Muscle layer of duodenum (tissue), 2 donors: ENCODE data around the gene ALDH1B1.
A peak's percentile ranks its signal among the peaks of the same experiment; 100 is the strongest.

Experiments used
- H3K27ac ChIP-seq: one replicate; pipeline ENCODE4 v1.7.0; 2013; ENCODE audit warnings: mild to moderate bottlenecking, low read length
- H3K27me3 ChIP-seq: one replicate; pipeline ENCODE4 v1.7.0; 2013; ENCODE audit warnings: low read depth, mild to moderate bottlenecking, control low read depth, low read length
- H3K36me3 ChIP-seq, 2 donors: one replicate each; pipeline ENCODE4 v1.7.0; 2013; ENCODE audit warnings: low read length in 2 of 2, control low read depth in 1 of 2, mild to moderate bottlenecking in 1 of 2; ENCODE audit not compliant: insufficient read depth in 2 of 2, control insufficient read depth in 1 of 2
- H3K4me1 ChIP-seq, 2 donors: one replicate each; pipeline ENCODE4 v1.7.0; 2013; ENCODE audit warnings: low read length in 2 of 2, mild to moderate bottlenecking in 2 of 2, control low read depth in 1 of 2, moderate library complexity in 1 of 2; ENCODE audit not compliant: insufficient read depth in 2 of 2, control insufficient read depth in 1 of 2
- H3K4me3 ChIP-seq, 2 donors: one replicate each; pipeline ENCODE4 v1.7.0; 2013; ENCODE audit warnings: low read length in 2 of 2, low read depth in 1 of 2, mild to moderate bottlenecking in 1 of 2
- H3K9me3 ChIP-seq, 2 donors: one replicate each; pipeline ENCODE4 v1.7.0; 2013; ENCODE audit warnings: low read length in 2 of 2, control low read depth in 1 of 2, mild to moderate bottlenecking in 1 of 2; ENCODE audit not compliant: control insufficient read depth in 1 of 2
- donor health status: healthy.

Gene ALDH1B1

DNA sequence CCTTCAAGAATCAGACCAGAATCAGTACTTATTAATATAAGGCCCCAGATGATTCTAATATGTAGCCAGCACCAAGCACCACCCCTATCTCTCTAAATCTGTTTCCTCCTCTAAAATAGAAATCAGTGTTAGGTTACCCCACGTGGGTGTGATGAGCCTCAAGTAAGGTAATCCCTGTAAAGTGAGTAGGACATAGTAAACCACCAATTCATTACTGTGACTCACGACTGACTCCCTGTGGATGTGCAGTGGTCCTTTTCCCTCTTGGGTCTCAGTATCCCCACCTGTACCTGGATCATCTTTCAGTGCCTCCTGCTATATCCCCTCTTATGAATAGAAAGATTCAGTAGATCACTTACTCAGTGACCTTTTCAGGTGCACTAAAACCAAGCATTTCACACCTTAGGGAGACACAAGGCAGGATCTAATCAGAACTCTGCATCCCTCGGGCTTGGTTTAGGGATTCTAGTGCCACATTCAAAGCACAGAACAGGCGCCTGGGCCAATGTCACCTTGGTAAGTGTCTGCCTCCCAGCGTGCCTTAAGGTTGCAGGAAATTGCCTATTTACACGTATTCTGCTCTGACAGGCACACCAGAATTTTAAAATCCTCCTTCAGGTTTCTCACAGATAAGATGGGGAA is 12.2 kb upstream of the ALDH1B1 start:
- peaks cover 2 to 4% of the 10 kb centered on the region in 2 donors for H3K4me1 ChIP-seq
- H3K27me3 ChIP-seq: no peaks in the 10 kb centered on the region
- H3K9me3 ChIP-seq: no peaks in the 10 kb centered on the region
- H3K36me3 ChIP-seq: no peaks in the 10 kb centered on the region
- no peak overlapping the region for H3K27ac ChIP-seq
- no peak overlapping the region for H3K4me3 ChIP-seq

DNA sequence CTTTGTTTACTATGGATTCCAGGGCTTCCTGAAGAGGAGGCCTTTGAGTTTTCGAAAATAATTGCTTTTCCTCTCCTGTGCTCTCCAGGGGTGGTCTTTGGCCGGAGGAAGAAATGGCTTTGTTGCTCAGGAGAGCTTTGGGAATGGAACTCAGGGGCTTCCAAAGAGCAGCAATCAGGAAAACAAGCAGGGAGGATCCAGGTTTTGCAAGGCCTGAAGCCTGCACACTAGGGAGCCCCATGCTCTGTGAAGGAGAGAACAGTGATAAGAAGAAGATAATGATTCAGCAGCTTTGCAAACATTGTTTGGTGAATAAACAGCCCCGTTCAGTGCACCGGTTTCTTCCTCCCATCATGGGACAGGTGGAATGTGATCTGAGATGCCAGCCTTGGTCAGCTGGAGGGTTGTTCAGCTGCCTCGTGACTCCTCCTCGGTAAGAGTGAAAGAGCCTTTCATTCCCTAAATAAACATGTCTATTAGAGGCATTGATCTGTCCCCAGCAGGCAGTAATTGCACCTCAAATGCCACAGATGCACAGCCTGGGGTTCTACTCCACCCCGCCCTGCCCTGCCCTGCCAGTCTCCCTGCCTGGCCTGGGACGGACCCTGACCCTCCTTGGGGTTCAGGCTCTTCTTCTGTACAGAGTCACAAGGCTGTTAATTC is 11.5 kb upstream of the ALDH1B1 start:
- Histone ChIP-seq H3K27me3 (no peaks in the 10 kb centered on the region), H3K36me3 (no peaks in the 10 kb centered on the region), H3K9me3 (no peaks in the 10 kb centered on the region), H3K4me1 (peaks cover 0 to 4% of the 10 kb centered on the region in 2 donors), H3K4me3 (no peak overlapping the region), H3K27ac (peak overlapping the region; percentile 69)

DNA sequence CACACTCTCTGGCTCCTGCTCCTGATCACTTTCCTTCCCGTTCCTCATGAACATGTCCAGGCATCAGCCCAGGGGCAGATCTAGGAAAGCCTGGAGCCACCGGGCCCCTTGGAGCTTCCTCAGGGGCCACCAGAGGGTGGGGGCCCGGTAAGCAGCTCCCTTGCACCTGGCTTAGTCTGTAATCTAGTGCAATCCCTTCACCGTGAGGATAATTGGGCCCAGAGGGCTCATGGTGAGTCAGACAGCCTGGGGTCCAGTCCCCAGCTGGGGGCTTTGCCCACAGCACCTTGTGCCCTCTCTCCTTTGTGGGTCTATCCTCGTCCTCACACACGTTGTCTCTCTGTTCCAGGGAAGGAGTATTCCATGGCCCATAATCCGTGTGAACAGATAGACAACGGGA is 10.4 kb upstream of the ALDH1B1 start:
- Histone ChIP-seq H3K4me1 (peaks cover 0 to under 1% of the 10 kb centered on the region in 2 donors), H3K27me3 (no peaks in the 10 kb centered on the region), H3K27ac (no peak overlapping the region), H3K9me3 (no peaks in the 10 kb centered on the region), H3K4me3 (no peak overlapping the region), H3K36me3 (no peaks in the 10 kb centered on the region)

DNA sequence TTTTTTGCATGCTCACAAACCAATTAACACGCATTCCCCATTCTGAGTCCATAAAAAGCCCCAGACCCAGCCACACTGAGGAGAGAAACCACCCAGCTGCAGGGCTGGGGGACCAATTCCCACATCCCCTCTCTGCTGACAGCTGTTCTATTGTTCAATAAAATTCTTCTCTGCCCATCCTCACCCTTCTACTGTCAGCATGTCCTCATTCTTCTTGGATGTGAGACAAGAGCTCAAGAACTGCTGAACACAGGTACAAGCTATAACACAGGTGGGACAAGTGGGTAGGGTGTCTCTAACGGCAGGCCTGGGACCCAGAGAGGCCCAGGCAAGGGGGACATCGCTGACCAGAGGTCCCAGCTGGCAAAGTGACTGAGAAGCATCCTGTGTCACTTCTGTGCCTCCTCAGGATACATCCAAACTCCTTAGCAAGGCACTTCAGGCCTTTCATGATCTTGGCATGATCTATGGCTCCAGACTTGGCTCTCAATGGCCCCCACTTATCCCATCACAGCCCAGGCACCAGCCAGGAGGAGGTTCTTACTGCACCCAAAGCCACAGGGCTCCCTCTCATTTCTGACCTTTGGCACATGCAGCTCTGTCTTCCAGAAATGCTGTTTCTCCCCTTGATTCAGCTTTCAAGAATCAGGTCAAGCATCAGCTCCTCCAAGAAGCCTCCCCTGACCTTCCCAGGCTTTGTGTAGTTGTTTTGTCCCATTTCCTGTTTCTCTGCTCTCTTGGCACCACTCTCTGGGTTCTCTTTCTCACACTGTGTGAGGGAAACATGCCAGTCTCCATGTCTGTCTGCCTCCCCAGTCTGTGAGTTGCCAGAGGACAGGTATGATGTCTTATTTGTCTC is 7.3 kb upstream of the ALDH1B1 start:
- peaks cover 0 to 13% of the 10 kb centered on the region in 2 donors for H3K4me1 ChIP-seq
- H3K9me3 ChIP-seq: no peaks in the 10 kb centered on the region
- no peaks in the 10 kb centered on the region for H3K36me3 ChIP-seq
- H3K4me3 ChIP-seq: no peak overlapping the region
- H3K27me3 ChIP-seq: no peaks in the 10 kb centered on the region
- H3K27ac ChIP-seq: peak overlapping the region; percentile 19

DNA sequence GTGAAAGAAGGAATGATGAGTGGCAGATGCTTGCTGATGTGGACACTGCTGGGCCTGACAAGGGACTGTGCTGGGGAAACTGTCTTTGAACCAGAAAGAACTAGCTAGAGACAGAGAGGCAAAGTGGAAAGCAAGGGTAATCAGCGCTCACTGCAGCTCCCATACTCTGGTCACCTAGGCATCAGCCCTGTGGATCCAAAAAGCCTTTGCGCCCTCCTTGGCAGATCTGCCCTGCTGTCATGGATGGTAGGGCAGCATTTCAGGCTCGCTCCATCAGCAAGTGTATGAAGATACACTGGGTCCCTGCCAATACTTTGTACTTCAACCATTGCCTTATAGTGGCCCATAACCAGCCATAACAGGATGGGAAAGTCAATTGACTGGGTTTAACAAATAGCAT is 6.6 kb upstream of the ALDH1B1 start:
- no peaks in the 10 kb centered on the region for H3K9me3 ChIP-seq
- H3K27ac ChIP-seq: peak overlapping the region; percentile 19
- H3K4me1 ChIP-seq: peaks cover 4 to 13% of the 10 kb centered on the region in 2 donors
- H3K36me3 ChIP-seq: no peaks in the 10 kb centered on the region
- no peak overlapping the region for H3K4me3 ChIP-seq
- H3K27me3 ChIP-seq: no peaks in the 10 kb centered on the region

DNA sequence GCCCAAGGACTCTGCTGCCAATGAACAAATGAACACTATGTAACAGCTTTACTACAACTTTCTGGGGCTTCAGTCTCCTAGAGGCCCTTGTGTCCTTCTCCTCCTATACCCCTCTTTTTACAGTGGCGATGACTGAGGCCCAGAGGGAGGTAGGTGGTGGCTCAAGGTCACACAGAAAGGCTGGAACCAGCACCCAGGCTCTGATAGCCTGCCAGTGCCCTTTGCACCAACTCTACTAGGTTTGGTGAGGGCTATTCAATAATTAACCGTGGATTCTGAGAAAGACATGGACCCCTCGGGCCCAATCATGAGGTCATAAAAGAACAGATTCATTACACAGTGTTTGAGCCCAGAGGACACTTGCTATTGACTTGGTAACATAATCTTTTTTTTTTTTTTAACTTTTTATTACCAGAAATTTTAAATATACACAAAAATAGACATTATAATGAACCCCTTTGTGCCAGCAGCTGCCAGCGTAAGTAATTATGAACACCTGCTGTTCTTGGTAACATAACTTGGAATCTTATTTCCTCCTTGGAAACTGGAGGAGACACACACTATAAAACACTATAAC is 6.1 kb upstream of the ALDH1B1 start:
- no peak overlapping the region for H3K27ac ChIP-seq

DNA sequence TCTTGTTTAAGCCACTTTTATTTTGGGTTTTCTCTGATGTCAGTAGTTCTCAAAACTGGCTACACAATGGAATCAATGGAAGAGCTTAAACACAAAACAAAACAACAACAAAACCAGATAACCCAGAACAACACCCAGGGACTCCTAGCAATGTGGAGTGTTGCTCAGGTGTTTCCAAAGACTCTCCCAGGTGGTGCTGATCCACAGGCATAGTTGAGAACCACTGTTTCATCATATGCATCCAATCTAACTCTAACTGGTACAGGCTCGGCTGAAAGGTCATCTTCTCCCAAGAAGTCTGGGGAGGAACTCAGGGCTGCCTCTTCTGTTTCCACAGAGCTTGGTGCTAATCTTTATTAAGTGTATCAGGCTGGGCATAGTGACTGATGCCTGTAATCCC is 5.4 kb upstream of the ALDH1B1 start:
- H3K27ac ChIP-seq: no peak overlapping the region
- no peak overlapping the region for H3K4me3 ChIP-seq
- no peaks in the 10 kb centered on the region for H3K36me3 ChIP-seq
- peaks cover 6 to 13% of the 10 kb centered on the region in 2 donors for H3K4me1 ChIP-seq
- no peaks in the 10 kb centered on the region for H3K9me3 ChIP-seq
- H3K27me3 ChIP-seq: no peaks in the 10 kb centered on the region

More for the DNA sequence above, 6.1 kb upstream of the ALDH1B1 start:
- no peak overlapping the region for H3K4me3 ChIP-seq
- H3K4me1 ChIP-seq: peaks cover 6 to 13% of the 10 kb centered on the region in 2 donors
- no peaks in the 10 kb centered on the region for H3K27me3 ChIP-seq
- no peaks in the 10 kb centered on the region for H3K36me3 ChIP-seq
- H3K9me3 ChIP-seq: no peaks in the 10 kb centered on the region

DNA sequence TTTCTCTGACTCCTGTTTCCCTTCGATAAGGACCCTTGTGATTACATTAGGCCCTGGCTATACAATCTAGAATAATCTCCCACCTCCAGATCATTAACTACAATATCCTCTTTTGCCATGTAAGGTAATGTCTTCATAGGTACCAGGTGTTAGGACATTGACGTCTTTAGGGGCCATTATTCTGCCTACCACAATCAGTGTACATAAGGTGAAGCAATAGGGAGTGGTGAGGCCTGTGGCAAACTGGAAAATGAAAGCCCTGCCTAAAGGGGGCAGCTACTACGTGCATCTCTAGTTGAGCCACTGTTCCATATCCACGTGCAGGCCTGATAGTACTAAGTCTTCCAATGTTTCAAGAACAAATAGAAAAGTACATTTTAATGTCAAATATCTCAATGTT is 4.8 kb upstream of the ALDH1B1 start:
- no peaks in the 10 kb centered on the region for H3K27me3 ChIP-seq
- no peak overlapping the region for H3K4me3 ChIP-seq
- H3K36me3 ChIP-seq: no peaks in the 10 kb centered on the region
- H3K27ac ChIP-seq: peak overlapping the region; percentile 86
- H3K9me3 ChIP-seq: no peaks in the 10 kb centered on the region
- H3K4me1 ChIP-seq: peaks cover 6 to 13% of the 10 kb centered on the region in 2 donors

DNA sequence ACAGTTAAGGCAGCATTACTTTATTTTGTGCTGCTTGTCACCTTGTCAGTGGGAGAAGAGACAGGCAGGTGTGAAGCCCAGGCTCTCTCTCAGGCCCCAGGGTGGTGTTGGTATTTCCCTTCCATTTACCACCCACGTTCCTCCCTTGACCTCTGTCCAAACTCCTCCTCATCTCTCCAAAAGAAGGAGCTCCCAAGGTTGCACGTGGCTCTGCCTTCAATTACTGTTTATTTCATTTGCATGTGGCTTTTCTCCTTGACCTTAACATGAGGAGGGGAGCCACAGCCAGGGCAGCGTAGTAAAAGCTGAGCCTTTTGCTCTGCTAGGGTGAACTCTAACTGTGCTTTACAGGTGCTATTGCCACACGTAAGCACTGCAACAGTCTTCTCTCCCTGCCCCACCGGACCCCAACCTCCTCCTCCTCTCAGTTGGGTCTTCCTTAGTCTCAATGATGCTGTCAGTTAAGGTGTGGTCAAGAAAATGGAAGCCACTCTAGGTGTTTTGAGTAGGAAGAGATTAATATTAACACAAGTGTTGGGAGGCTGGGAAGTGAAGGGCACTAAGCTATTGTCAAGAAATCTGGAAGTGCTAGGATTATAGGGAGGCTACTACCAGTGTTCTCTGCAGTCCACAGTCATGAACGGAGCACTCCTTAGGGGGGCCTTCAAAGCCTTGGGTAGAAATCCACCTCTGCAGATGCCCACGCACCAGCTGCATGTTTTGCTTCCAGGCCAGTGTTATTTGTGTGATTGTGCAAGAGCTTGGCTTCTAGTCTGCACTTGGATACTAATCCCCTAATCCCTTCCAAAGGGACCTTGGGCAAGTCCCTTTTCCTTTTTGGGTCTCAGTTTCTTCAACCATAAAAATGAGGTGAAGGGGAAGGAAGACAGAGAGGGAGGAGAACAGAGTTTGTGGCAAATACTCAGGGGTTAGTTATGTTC is 3.9 kb upstream of the ALDH1B1 start:
- Histone ChIP-seq H3K36me3 (no peaks in the 10 kb centered on the region), H3K27me3 (no peaks in the 10 kb centered on the region), H3K9me3 (no peaks in the 10 kb centered on the region), H3K4me3 (no peak overlapping the region), H3K4me1 (peaks cover 9 to 19% of the 10 kb centered on the region in 2 donors), H3K27ac (peak overlapping the region; percentile 86)

DNA sequence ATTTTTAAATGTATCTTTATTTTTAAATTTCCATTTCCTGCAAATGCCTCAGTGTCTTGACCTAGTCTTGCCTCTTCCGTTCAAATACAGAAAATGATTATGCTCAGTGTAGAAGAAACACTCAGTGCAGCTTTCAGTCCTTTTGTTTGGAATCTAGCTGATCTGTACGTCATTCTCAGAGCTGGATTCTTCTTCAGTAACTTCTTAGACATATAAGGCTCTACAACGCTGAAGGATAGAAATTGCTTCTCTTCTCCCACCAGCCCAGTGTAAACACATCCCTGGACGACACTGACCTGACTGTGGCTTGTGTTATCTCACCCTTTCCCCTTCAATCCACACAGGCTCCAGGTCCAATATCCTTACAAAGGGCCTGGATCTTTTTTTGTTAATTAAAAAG is 3.2 kb upstream of the ALDH1B1 start:
- no peak overlapping the region for H3K4me3 ChIP-seq
- H3K4me1 ChIP-seq: peaks cover 9 to 20% of the 10 kb centered on the region in 2 donors
- no peaks in the 10 kb centered on the region for H3K27me3 ChIP-seq
- no peaks in the 10 kb centered on the region for H3K9me3 ChIP-seq
- peak overlapping the region; percentile 86 for H3K27ac ChIP-seq
- no peaks in the 10 kb centered on the region for H3K36me3 ChIP-seq
